Karpas-422 (cell line): Measurements from ENCODE around the gene NTRK3. TPM values are rescaled to one million over a fixed set of nuclear protein-coding genes. Genes with fewer than 3 reads are reported as not detected.

ENCODE experiments used
- DNase-seq: peaks from one replicate; pipeline ENCODE4 v3.0.0-alpha.2; 2015
- H2AFZ ChIP-seq: fragments of 200-600 bp; sonication (generic); 2 replicates; pipeline ENCODE4 v1.6.1; 2014; ENCODE audit warnings: antibody characterized with exemption, low read length, mixed read lengths
- H3K27ac ChIP-seq: fragments of 200-600 bp; sonication (generic); 2 replicates; pipeline ENCODE4 v1.5.1; 2014; ENCODE audit warnings: mild to moderate bottlenecking, low read length, moderate library complexity
- H3K27me3 ChIP-seq: fragments of 200-600 bp; sonication (generic); 2 replicates; pipeline ENCODE4 v1.6.1; 2014; ENCODE audit warnings: low read length, mixed read lengths
- H3K36me3 ChIP-seq: fragments of 200-600 bp; sonication (generic); 2 replicates; pipeline ENCODE4 v1.6.1; 2014; ENCODE audit warnings: low read length, mixed read lengths; ENCODE audit not compliant: insufficient read depth
- H3K4me1 ChIP-seq: fragments of 200-600 bp; sonication (generic); 2 replicates; pipeline ENCODE4 v1.6.1; 2014; ENCODE audit warnings: mild to moderate bottlenecking, low read length, mixed read lengths
- H3K4me2 ChIP-seq: fragments of 200-600 bp; sonication (generic); 2 replicates; pipeline ENCODE4 v1.6.1; 2014; ENCODE audit warnings: low read length, low read depth, mild to moderate bottlenecking; ENCODE audit not compliant: poor library complexity, severe bottlenecking
- H3K4me3 ChIP-seq: fragments of 200-600 bp; sonication (generic); 2 replicates; pipeline ENCODE4 v1.5.1; 2014; ENCODE audit warnings: mild to moderate bottlenecking, antibody characterized with exemption, low read length, mixed read lengths
- H3K79me2 ChIP-seq: fragments of 200-600 bp; sonication (generic); 2 replicates; pipeline ENCODE4 v1.6.1; 2014; ENCODE audit warnings: mild to moderate bottlenecking, low read length, mixed read lengths
- H3K9ac ChIP-seq: fragments of 200-600 bp; sonication (generic); 2 replicates; pipeline ENCODE4 v1.6.0; 2014; ENCODE audit warnings: low read length
- H3K9me2 ChIP-seq: fragments of 200-600 bp; sonication (generic), shearing (Covaris generic); replicated peaks from 2 replicates; pipeline ENCODE4 v1.6.0; 2014; ENCODE audit warnings: mild to moderate bottlenecking, low read length, moderate library complexity; ENCODE audit not compliant: insufficient read depth
- H3K9me3 ChIP-seq: fragments of 300-700, 200-600 bp; sonication (generic); 2 replicates; pipeline ENCODE4 v1.6.1; 2014; ENCODE audit warnings: low read length, mixed read lengths
- H4K20me1 ChIP-seq: fragments of 200-600 bp; sonication (generic); 2 replicates; pipeline ENCODE4 v1.6.1; 2014; ENCODE audit warnings: mild to moderate bottlenecking, antibody characterized with exemption, low read length, low read depth; ENCODE audit not compliant: insufficient read depth
- total RNA-seq: library from RNA; depleted of rRNA; stranded (reverse); fragments of >200 nt; shearing (Covaris generic); gene quantifications from 2 replicates; pipeline ENCODE4 v1.2.3, GENCODE V29; 2014; ENCODE audit warnings: low replicate concordance

NTRK3 gene
- total RNA-seq, 1 experiment from 2014 or later: 0.11 TPM

DNA sequence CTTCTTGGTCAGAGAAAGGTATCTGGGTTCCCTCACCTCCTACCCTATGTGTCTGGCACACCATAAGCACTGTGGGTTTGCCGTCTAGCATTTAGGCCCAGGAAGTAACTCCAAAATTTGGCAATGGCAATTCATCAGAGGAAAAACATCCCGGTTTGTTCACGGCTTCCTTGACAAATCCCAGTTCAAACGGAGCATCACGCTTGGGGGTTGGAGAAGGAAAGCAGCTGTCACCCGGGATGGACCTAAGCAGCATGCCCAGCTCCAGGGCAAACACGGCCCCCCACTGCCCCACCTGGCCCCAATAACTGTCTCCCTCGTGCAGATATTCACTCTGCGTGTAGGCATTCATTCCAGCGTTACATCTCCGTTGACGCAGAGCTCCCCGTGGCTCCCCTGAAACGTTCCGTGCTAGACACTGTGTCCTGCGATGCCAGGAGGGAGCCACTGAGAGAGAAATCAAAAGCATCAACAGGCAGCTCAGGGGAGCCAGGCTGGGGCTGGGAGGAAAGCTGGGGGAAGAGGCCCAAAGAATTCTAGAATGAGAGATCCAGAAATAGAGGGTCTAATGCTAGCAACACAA is 41.4 kb downstream of the NTRK3 start:
- no peaks in the 10 kb centered on the region for H3K27me3 ChIP-seq
- H3K27ac ChIP-seq: no peak overlapping the region
- no peaks in the 10 kb centered on the region for H3K9me3 ChIP-seq
- no peak overlapping the region for H3K4me3 ChIP-seq
- no peaks in the 10 kb centered on the region for H3K36me3 ChIP-seq
- no peak overlapping the region for H3K4me2 ChIP-seq
- H3K9ac ChIP-seq: no peak overlapping the region
- H3K9me2 ChIP-seq: no peaks in the 10 kb centered on the region
- no peak for DNase-seq
- no peaks in the 10 kb centered on the region for H3K79me2 ChIP-seq
- no peak overlapping the region for H2AFZ ChIP-seq
- no peaks in the 10 kb centered on the region for H4K20me1 ChIP-seq
- H3K4me1 ChIP-seq: 0 out of 2 replicates have a peak, but pooled peaks cover 2% of the 10 kb centered on the region

DNA sequence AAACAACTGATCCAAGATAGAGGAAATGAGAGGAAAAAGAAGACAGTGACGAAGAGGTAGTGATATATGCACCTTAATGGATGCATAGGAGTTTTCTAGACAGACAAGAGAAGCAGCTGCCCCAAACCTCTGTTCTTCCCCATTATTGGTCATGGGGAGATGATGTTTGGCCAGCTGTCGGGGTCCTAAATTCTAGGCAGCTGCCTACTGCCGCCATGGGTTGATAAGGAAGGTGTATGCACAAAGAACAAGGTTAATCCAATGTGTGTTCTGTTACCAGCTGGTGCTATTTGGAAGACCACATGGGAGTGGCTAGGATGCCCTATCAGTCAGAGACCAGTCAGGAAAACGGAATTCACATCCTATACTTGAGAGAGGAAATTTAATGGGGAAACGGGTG is 47.4 kb downstream of the NTRK3 start:
- Histone ChIP-seq H3K79me2 (no peaks in the 10 kb centered on the region), H4K20me1 (no peaks in the 10 kb centered on the region), H2AFZ (no peak overlapping the region), H3K9me2 (no peaks in the 10 kb centered on the region), H3K9ac (no peak overlapping the region), H3K4me3 (no peak overlapping the region), H3K9me3 (no peaks in the 10 kb centered on the region), H3K27me3 (no peaks in the 10 kb centered on the region), H3K36me3 (no peaks in the 10 kb centered on the region), H3K4me1 (peaks cover 9% of the 10 kb centered on the region), H3K27ac (no peak overlapping the region), H3K4me2 (no peak overlapping the region)
- no peak for DNase-seq

GRCh38 chr15:88208396-88208795 is 48.1 kb downstream of the NTRK3 start:
- DNase-seq: no peak
- Histone ChIP-seq H4K20me1 (no peaks in the 10 kb centered on the region), H3K9me3 (no peaks in the 10 kb centered on the region), H3K27ac (no peak overlapping the region), H3K9ac (no peak overlapping the region), H3K27me3 (no peaks in the 10 kb centered on the region), H3K36me3 (no peaks in the 10 kb centered on the region), H3K4me3 (no peak overlapping the region), H3K9me2 (no peaks in the 10 kb centered on the region), H3K4me2 (no peak overlapping the region), H2AFZ (no peak overlapping the region), H3K4me1 (peaks cover 9% of the 10 kb centered on the region), H3K79me2 (no peaks in the 10 kb centered on the region)

DNA sequence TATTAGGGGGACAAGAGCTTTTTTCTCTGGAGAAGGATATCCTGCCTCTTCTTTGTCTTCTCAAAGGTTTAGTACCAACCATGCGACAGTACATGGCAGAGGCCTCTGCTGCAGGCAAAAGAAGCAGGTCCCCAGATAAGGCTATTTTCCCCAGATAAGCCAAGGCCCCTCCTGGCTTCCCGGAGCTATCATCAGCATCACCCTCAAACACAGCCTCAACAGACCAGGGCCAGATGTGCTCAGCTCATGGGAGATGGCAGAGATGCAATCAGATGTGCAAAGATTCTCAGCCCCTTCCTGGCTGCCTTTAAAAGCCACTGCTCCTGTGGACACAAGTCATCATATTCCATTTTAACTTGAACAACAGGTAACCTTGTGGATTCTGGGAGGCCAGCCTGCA is 49.0 kb downstream of the NTRK3 start:
- Histone ChIP-seq H3K4me3 (no peak overlapping the region), H3K4me2 (no peak overlapping the region), H3K9ac (no peak overlapping the region), H2AFZ (no peak overlapping the region), H3K27ac (no peak overlapping the region), H3K9me3 (no peaks in the 10 kb centered on the region), H3K36me3 (no peaks in the 10 kb centered on the region), H3K9me2 (no peaks in the 10 kb centered on the region), H3K79me2 (no peaks in the 10 kb centered on the region), H4K20me1 (no peaks in the 10 kb centered on the region), H3K4me1 (peaks cover 9% of the 10 kb centered on the region), H3K27me3 (no peaks in the 10 kb centered on the region)
- DNase-seq: no peak

DNA sequence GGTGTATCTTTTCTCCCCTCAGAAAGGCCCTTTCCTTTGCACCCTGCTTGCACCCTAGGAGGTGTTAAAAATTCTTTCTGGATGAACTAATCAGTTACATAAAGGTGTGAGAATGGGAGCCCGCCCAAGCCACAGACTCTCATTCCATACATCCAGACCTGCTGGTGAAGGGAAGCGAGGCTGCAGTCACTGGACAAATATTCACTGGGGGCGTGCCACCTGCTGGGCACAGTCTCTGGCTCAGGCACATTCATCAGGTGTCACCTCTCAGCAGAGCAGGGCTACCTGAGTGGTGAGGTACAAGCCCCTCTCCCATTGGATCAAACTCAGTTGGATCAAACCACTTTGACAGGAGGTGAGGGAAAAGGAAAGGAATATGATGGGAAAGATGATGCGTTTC is 52.0 kb downstream of the NTRK3 start:
- no peaks in the 10 kb centered on the region for H3K36me3 ChIP-seq
- H3K79me2 ChIP-seq: no peaks in the 10 kb centered on the region
- H3K27ac ChIP-seq: no peak overlapping the region
- H4K20me1 ChIP-seq: no peaks in the 10 kb centered on the region
- DNase-seq: no peak
- no peak overlapping the region for H3K9ac ChIP-seq
- no peak overlapping the region for H2AFZ ChIP-seq
- no peak overlapping the region for H3K4me2 ChIP-seq
- H3K9me3 ChIP-seq: no peaks in the 10 kb centered on the region
- H3K27me3 ChIP-seq: no peaks in the 10 kb centered on the region
- H3K4me3 ChIP-seq: no peak overlapping the region
- no peaks in the 10 kb centered on the region for H3K9me2 ChIP-seq
- H3K4me1 ChIP-seq: peaks cover 9% of the 10 kb centered on the region

DNA sequence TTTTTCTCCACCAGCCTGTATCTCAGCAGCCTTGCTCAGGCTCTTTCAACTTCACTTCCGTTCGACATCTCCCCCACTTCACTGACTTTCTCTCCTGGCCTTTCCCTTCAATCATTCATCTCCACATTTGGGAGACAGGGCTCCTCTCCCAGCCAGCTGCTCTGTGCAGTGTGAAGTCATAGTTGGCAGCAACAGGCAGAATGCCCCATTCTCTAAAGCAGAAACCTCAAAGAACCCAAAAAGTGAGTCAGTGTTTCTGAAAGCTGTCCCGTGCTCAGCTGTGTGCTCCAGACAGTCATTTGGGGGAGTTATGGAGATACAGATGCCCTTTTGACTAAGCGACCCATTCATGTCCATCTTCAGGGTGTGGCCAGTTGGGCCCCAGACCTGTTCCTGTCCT is 54.3 kb downstream of the NTRK3 start:
- DNase-seq: no peak
- Histone ChIP-seq H3K4me1 (no peaks in the 10 kb centered on the region), H3K4me3 (no peak overlapping the region), H4K20me1 (no peaks in the 10 kb centered on the region), H3K79me2 (no peaks in the 10 kb centered on the region), H3K4me2 (no peak overlapping the region), H3K36me3 (no peaks in the 10 kb centered on the region), H3K27me3 (no peaks in the 10 kb centered on the region), H2AFZ (no peak overlapping the region), H3K9me2 (no peaks in the 10 kb centered on the region), H3K9me3 (no peaks in the 10 kb centered on the region), H3K27ac (no peak overlapping the region), H3K9ac (no peak overlapping the region)

- no peaks in the 10 kb centered on the region for H3K4me1 ChIP-seq
- H3K4me3 ChIP-seq: no peak overlapping the region
- no peaks in the 10 kb centered on the region for H3K9me3 ChIP-seq
- H3K27me3 ChIP-seq: no peaks in the 10 kb centered on the region
- H3K9me2 ChIP-seq: no peaks in the 10 kb centered on the region
- H2AFZ ChIP-seq: no peak overlapping the region
- no peak overlapping the region for H3K9ac ChIP-seq
- H4K20me1 ChIP-seq: no peaks in the 10 kb centered on the region
- no peak overlapping the region for H3K27ac ChIP-seq
- no peak overlapping the region for H3K4me2 ChIP-seq
- no peak for DNase-seq
- H3K36me3 ChIP-seq: no peaks in the 10 kb centered on the region
- no peaks in the 10 kb centered on the region for H3K79me2 ChIP-seq
Measured at GRCh38 chr15:88201207-88201606, 55.3 kb downstream of the NTRK3 start.

GRCh38 chr15:88196961-88197360 is 59.6 kb downstream of the NTRK3 start:
- Histone ChIP-seq H3K9me2 (no peaks in the 10 kb centered on the region), H3K79me2 (no peaks in the 10 kb centered on the region), H3K27ac (no peak overlapping the region), H4K20me1 (no peaks in the 10 kb centered on the region), H3K9ac (no peak overlapping the region), H3K9me3 (no peaks in the 10 kb centered on the region), H3K4me3 (no peak overlapping the region), H3K36me3 (no peaks in the 10 kb centered on the region), H3K4me2 (no peak overlapping the region), H3K27me3 (no peaks in the 10 kb centered on the region), H2AFZ (no peak overlapping the region), H3K4me1 (no peaks in the 10 kb centered on the region)
- DNase-seq: no peak

DNA sequence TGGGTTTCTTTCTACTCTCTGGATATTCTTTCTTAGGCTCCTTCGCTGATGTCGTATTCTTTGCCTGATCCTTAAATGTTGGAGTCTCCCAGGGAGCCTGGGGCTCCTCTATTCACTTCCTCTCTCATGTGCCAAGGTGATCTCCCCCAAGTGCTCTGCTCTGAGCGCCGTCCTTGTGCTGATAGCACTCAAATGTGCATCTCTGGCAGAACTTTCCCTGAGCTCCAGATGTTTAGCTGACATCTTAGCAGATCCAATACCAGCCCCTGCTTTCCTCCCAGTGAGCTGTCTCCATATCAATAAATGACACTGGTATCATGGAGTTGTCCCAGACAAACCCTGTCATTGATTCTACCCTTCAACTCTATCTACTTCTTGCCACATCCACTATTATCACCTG is 62.4 kb downstream of the NTRK3 start:
- Histone ChIP-seq H3K4me2 (no peak overlapping the region), H3K9me3 (no peaks in the 10 kb centered on the region), H2AFZ (no peak overlapping the region), H3K36me3 (no peaks in the 10 kb centered on the region), H3K79me2 (no peaks in the 10 kb centered on the region), H3K4me1 (no peaks in the 10 kb centered on the region), H3K27ac (no peak overlapping the region), H3K27me3 (no peaks in the 10 kb centered on the region), H3K9me2 (no peaks in the 10 kb centered on the region), H3K9ac (no peak overlapping the region), H4K20me1 (no peaks in the 10 kb centered on the region), H3K4me3 (no peak overlapping the region)
- no peak for DNase-seq
